Measurements from ENCODE around the gene ARPC2.

DNA sequence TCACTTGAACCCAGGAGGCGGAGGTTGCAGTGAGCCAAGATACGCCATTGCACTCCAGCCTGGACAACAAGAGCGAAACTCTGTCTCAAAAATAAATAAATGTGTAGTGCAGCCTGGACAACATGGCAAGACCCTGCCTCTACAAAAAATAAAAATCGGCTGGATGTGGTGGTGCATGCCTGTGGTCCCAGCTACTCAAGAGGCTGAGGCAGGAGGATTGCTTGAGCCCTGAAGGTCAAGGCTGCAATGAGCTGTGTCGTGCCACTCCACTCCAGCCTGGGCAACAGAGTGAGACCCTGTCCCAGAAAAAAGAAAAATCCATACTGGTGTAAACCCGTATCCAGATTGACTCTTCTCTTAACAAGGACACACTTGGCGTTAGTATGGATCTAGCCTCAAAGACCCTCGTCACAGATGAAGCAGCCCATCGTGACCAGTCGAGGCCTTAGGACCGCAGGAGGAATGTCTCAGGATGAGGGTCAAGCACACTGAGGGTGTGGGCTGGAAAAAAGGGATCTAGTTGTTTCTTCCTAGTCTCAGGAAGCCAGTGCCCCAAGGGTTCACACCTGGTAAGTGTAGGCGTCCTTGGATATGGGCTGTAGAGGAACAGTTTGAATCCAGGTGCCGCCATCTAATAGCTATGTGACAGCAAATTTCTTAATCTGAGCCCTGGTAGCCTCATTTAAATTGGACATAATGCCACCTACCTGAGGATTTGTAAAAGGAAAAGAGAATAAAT, 39.8 kb downstream of the ARPC2 start:
- TF ChIP-seq, protein P1, sequence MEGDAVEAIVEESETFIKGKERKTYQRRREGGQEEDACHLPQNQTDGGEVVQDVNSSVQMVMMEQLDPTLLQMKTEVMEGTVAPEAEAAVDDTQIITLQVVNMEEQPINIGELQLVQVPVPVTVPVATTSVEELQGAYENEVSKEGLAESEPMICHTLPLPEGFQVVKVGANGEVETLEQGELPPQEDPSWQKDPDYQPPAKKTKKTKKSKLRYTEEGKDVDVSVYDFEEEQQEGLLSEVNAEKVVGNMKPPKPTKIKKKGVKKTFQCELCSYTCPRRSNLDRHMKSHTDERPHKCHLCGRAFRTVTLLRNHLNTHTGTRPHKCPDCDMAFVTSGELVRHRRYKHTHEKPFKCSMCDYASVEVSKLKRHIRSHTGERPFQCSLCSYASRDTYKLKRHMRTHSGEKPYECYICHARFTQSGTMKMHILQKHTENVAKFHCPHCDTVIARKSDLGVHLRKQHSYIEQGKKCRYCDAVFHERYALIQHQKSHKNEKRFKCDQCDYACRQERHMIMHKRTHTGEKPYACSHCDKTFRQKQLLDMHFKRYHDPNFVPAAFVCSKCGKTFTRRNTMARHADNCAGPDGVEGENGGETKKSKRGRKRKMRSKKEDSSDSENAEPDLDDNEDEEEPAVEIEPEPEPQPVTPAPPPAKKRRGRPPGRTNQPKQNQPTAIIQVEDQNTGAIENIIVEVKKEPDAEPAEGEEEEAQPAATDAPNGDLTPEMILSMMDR (conservative IDR thresholded peaks at IDR 0.05; ENCODE audit: low read length): no peak
- no peak for TF ChIP-seq EZH2phosphoT487 (IDR thresholded peaks at IDR 0.05; ENCODE audit: borderline replicate concordance)
